GM19372 (cell line): Measurements from ENCODE around the gene DGUOK.

Experiments used
- ATAC-seq: cut with Tn5 transposase; IDR thresholded peaks from one replicate; pipeline ENCODE4 v1.9.1; 2021; ENCODE audit warnings: mild to moderate bottlenecking, low read depth, moderate library complexity; ENCODE audit not compliant: unreplicated experiment

The DGUOK gene

DNA sequence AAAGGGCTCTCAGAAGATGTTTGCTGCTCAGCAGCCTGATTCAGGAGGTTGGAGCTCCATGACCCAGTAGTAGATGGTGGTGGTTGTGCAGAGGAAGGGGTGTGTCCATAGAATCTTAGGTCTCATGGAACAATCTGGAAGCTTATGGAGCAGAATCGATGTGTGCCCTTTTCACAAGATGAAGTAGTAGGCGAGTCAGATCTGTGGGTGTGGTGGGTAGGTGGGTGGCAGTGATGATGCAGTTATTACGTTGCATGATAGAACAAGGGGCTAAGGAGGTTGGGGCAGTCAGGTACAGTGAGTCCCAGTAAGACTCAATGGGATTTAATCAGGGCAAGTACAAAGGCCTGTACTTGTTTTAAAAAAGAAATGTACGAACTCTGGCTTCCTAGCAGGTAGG, 67.1 kb downstream of the DGUOK start:
- no peak for ATAC-seq

DNA sequence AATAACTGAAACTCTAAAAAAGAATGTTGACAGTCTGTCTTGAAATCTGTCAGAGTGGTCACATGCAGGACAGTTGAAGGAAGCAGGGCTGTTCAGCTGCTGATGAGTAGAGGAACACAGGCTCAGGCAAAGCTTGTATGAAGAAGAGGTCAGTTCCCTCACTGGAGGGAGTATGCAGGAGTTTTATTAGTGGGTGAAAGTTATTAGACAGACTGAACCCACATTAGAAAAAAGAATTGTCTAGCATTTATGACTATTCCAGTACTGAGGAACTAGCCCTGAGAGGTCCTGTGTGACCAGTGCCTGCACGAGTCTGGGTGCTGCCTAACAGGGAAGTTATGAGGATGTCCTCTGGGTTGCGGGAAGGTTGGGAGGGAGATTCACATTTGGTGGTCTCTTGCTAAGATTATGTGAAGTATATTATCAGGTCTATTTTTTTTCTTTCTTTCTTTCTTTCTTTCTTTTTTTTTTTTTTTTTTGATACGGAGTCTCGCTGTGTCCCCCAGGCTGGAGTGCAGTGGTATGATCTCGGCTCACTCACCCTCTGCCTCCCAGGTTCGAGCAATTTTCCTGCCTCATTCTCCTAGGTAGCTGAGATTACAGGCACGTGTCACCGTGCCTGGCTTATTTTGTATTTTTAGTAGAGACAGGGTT, 67.6 kb downstream of the DGUOK start:
- no peak for ATAC-seq

DNA sequence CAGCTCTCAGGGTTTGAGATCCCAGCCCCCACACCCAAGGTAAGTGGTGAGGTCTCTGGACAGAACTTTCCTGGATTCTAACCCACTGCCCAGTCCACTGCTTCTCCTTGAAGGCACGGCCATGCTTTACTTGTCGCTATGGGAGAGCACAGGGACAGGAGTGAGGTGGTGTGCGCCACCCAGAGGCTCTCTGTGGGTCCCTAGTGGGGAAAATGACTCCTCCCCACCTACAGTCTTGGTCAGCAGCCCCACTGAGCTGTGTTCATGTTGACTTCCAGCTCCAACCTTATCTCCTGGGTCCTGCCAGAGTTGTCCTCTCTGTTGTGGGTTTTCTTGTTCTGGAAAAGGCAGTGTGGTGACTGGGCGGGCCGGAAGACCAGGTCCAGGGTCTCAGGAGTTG, 69.1 kb downstream of the DGUOK start:
- no peak for ATAC-seq

DNA sequence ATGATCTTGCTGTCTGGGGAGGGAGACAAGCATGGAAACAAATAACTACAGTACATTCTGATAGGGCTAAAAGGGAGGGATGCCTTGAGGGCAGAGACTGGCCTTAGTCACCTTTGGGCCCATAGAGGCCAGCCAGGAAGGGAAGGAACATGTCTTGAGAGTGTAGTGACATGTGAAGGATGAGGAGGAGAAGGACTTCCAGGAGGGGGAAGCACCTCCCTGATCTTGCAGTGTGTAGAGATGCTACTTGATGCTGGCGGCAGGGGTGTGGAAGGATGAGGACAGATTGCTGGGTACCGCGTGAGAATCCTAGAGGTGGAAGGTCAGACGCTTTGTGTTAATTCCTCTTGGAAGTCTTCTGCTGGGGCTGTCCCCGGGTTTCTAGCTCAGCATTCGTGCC, 71.1 kb downstream of the DGUOK start:
- no peak for ATAC-seq

DNA sequence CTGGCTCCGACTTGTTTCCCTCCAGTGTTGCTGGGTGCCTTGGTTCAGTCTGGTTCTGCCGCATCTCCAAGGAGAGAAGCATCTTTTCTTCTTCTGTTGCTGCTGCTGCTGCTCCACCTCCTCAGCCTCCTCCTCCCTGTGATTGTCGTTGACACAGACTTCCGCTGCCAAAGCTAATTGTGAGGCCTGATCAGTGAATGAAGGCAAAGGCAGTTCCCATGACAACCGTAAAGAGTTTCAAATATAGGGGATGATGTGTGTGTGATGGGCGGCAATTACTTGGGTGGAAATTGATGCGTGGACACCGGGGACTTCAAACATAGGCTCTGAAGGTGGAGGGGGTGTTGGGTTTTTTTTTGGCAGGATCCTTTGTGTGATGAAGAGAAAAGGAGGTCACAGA, 71.8 kb downstream of the DGUOK start:
- ATAC-seq: no peak

DNA sequence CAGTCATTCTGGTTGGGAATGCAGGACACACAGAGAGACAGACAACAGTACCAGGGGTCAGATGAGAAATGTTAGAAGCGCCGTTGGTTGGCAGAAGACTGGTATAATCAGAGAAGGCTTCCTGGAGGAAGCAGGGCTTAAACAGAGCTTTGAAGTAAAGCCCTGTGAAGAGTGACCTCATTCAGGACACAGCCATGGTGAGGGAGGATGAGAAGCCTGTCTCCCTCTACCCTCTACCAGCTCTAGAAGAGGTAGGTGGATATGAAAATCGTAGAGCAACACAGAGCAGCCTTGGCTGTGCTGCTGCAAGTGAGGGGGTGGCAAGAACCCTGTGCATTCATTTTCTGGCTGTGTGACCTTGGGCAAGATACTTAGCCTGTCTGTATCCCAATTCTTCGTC, 72.3 kb downstream of the DGUOK start:
- no peak for ATAC-seq

DNA sequence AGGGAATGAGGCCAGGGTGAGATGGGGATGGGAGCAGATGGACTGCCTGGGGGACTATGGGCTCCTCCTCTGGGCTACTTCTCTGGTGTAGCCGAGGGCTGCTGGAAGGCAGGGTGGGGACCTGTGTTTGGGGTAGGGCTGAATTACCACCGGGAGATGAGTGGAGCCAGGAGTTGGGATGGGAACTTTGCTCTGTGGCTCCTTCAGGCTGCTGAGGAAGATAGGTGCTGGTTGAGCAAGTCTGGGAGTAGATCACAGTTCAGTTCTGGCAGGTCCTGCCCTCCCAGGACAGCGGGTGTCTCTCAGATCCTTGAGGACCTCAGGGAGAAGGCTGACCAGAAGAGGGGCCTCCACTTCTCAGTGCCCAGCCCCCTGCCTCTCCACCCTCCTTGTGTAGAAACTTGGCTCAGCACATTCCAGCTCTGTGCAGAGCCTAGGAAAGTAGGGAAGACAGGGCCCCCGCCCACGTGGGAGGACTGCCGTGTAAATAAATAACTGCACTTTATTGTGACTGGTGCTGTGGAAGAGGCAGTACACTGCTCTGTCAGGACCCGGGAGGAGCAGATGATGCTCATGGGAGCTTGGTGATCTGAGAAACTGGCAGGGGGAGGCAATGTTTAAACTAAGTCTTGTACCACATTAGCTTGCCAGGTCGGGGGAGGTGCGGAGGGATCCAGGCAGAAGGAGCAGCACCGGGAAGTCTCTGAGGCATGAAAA, 73.4 kb downstream of the DGUOK start:
- ATAC-seq: no peak

DNA sequence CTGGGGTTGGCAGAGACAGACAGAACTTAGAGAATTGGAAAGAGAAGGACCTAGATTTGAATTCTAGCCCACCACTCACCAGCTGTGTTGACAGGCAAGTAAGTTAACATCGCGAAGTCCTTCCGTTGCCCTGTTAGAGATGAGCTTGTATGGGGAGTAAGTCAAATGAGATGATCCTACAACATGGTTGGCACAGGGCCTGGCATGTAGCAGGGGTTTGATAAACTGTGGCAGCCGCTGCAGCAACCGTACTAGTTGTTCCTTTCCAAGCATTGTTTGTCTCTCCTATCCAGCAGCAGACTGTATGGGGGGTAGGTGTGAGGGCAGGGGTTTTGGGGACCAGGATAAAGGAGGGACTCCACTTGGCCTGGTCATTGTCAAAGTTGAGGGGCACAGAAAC, 74.0 kb downstream of the DGUOK start:
- ATAC-seq: no peak

DNA sequence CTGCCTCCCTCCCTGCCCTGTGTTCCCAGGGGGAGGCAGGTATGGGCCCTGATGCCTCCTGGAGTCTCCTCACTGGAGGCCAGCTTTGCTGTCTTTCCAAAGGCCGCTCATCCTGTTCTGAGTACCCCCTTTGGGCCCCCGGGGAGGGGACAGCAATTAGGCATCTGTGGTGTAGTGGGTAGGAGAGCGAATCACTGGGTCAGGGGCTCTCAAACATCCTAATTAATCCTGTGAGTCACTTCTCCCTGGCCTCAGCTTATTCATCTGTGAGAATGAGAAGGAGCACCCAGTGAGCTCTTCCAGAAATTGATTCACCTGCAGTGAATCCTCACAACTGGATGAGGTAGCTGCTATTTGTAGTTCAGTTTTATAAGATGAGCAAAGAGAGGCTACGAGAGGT, 74.4 kb downstream of the DGUOK start:
- no peak for ATAC-seq

DNA sequence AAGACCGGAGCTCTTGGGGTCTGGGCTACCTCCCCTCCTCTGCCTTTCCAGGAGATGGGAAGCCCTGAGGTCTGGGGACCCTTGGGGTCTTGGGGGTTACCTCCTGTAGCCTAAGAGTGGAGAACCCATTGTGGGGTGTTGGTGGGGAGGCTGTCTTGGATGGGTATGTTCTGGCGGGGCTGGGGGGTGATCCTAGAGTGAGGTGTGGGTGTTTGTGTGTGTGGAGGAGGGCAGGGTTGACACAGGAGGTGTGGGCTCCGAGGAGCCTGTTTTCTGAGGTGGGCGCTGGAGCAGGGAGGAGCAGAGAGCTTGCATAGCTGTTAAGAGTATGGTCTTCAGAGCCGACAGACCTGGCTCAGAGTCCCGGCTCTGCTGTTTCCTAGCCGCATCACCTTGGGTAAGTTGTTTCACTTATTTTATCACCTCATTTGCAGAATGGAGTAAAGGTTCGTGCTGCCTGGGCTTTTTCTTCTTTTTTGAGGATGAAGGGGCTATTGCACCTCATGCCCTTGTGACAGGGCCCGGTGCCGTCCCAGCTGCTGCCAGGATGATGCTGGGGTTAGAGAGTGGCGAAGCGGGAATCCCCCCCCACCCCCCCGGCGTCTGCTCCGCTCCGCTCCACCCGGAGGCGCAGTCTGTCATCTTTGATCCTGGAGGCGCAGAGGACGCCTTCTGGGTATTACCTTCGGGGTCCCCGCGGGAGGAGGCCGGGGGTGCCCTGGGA, 75.3 kb downstream of the DGUOK start:
- peak; percentile 35 for ATAC-seq

DNA sequence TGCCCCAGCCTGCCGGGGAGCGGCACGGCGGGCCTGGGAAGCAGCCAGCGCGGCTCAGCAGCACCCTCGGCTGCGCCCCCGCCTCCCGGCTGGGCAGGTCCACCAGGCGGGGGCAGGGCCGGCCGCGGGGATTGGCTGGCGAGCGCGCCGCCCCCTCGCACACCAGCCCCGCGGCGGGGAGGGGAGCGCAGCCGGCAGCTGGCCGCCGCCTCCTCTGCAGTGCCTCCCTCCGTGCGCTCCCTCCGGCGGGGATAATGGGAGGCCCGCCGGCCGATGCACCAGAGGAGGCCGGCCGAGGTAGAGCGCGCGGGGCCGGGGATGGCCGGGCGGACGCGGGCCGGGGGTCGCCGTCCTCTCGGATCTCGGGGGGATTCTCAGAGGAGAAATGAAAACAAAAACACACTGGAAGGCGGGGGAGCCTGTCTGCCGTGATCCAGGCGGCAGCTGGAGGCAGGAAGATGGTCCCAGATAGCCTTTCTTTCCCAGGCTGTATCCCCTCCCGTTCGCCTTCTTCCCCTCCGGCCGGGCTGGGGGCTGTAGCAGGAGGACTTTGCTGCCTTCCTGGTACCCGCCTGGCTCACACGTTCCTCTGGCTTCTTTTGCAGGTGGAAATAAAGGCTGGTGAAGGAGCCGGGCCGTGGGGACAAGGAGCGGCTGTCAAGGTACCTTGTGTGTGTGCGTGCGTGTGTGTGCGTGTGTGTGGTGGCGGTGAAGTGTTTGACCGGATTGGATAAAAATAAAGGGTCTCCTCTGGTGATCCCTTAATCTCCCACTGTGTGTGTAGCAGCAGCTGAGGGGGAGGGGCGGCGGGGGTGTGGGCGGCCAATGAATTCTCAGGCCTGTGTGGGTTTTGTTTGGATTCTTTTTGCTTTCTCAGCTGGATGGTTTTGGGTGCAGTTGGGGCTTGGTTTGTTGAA, 76.1 kb downstream of the DGUOK start:
- ATAC-seq: peak; percentile 95

DNA sequence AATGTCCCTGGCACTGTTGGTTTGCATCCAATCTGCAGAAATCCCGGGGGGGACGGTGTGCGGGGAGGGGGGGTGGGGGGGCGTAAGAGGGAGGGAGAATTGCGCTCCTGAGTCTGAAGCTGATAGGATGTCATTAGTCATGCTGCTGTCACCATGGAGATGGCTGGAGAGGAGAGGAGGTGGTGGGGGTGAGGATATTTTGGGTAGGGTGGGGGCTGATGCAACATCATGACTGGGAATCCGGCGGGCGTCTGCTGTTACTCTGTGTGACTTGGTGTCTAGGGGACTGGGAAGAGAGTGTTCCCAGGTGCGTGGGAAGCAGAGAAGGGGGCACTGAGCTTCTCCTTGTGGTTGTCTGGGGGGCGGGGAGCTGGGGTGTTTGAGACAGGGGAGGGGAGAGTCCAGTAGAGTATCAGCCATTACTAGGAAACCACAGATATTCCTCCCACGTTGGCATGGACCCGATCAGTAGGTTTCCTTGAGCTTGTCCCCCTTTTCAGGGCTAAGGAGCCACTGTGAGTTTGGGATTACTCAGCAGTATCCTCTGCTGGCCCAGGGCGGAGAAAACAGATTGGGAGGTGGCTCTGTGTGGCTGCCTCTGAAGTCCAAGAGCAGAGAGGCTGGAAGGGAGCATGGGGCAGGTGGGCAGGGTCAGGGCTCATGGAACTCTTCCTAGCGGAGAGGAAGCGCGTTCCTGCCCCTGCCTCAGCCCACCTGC, 77.0 kb downstream of the DGUOK start:
- no peak for ATAC-seq

DNA sequence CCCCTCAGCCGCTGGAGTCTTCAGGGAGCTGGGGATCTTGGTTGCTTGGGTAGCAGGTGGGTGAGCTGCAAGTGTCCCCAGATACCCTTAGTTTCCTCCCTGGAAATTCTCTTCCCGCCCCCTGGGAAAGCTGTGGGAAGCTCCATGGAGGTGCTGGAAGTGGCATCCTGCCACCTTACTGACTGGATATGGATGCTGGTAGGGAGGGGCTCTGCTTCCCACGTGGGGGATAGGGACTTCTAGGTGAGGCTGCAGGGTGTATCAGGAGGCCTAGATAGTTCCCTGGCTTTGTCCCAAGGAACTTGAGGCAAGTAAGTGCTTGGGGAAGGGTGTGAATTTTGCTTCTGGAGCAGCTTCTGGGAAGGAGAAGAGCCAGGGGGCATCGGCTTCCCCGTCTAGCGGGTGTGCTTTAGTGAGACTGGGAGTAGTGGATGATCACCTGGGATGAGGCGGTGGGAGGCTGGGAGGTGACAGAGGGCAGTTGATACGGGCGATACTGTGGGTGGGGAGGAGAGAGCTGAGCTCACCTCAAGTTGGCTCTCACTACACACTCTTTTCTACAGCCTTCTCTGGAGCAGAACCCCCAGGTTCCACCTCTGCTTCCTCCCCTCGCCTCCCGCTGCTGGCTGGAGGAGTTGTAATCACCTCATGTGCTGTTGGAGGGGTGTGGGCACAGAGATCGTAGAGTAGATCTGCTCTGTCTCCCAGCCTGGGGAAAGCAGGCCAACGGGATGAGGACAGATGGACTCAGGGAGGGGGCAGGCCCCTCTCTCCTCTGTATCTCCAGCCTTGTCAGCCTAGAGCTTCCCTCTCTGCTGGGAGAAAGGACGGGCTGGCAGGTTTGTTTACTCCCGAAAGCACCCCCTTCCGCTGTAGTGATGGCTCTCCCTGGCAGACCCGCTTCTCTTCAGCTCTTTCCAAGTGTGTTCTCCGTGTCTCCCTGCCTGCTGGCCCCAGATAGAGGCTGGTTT, 77.8 kb downstream of the DGUOK start:
- no peak for ATAC-seq

DNA sequence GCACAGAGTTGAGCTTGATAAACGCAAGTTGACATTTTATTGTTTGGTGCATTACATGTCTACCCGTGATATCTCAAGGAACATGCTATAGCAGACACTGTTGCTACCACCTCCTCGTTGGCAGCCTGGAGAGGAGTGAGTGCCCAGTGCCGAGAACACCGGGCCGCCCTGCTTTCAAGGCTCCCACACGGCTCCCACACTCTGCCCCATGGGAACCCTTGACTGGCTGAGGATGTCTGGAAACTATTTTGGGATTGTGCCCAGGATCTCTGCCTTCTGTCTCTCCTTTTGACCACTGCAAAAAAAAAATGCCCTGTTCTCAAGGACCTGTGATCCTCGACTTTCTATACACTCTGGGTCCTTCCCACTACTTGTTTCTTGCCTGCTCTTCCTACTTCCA, 79.1 kb downstream of the DGUOK start:
- no peak for ATAC-seq

DNA sequence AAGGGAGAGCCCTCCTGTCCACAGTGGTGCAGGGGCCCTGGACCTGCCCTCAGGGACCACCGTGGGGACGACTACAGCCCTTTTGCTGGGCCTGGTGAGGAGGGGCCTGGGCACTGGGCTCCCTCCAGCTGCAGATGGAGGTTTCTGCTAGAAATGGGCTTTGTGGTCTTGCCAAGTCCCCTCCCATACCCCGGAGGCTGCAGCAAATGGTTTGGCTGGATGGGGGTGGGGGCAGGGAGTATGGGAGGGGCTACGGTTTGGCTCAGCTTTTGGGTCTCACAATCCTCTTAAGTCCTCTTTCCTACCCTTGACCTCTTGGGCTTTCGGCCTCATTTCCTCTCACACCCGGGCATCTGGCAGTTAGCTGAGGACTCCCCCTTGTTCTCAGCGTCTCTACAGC, 79.8 kb downstream of the DGUOK start:
- no peak for ATAC-seq

DNA sequence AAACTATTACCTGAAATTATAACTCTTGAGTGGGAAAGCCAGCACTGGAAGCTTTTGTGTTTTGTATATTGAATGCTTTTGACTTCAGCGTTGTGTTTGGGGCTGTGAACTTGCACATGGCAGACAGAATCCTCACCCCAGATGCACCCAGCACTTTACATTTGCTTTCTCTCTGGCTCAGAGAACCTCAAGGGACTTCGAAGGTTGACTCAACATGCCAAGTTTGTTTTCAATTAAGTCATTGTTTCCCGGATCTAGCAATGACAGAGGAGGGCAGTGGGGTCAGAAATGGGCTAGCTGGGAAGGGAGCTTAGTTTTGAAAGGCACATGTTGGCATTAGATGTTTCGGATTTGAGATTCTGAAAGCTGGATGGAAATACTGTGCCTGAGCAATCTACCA, 80.4 kb downstream of the DGUOK start:
- ATAC-seq: no peak

DNA sequence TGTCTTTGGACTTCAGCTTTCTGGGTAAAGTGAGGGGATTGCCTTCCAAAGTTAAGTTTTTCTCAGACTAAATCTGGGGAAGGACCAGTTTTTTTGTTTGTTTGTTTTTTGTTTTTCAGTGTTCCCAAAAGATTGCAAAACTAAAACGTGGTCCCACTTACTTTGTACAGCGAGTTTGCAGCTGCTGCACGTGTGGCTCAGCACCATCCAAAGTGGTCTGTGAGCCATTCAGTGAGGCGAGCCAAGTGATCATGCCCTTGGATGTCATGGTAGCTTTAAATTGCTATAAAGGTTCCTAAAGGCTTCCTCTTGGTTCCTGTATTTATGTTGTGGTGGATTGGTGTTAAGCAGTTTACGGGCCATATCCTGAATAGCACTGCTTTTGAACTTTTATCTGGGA, 81.0 kb downstream of the DGUOK start:
- no peak for ATAC-seq
